GM12878 (cell line): ENCODE results near the gene PTX4. TPM values are rescaled to one million over a fixed set of nuclear protein-coding genes. Genes with fewer than 3 reads are reported as not detected.

ENCODE experiments used
- BACH1 ChIP-seq: fragments of 450-650 bp; IDR thresholded peaks from 2 replicates; pipeline ENCODE4 v1.6.1; 2017; ENCODE audit warnings: mild to moderate bottlenecking, borderline replicate concordance
- CBX5 ChIP-seq: sonication (generic); IDR thresholded peaks from 2 replicates; pipeline ENCODE4 v1.6.1; 2016; ENCODE audit warnings: low read depth, moderate library complexity, mild to moderate bottlenecking, inconsistent platforms
- ETV6 ChIP-seq, 2 experiments: fragments of 450-650 bp in 1 of 2; IDR thresholded peaks in 1 of 2; conservative IDR thresholded peaks in 1 of 2; 2 replicates each; pipeline ENCODE4 v1.6.1; 2014; ENCODE audit warnings: antibody characterized with exemption in 1 of 2, borderline replicate concordance in 1 of 2, low read depth in 1 of 2, mild to moderate bottlenecking in 1 of 2, moderate library complexity in 1 of 2
- KAT2A ChIP-seq: conservative IDR thresholded peaks from 2 replicates; pipeline ENCODE4 v1.6.1; 2011; ENCODE audit warnings: low read depth, low read length; ENCODE audit not compliant: control insufficient read depth
- KLF5 ChIP-seq: fragments of 450-650 bp; IDR thresholded peaks from 2 replicates; pipeline ENCODE4 v1.6.1; 2014; ENCODE audit warnings: mild to moderate bottlenecking; ENCODE audit not compliant: partially characterized antibody
- RCOR1 ChIP-seq: conservative IDR thresholded peaks from 2 replicates; pipeline ENCODE4 v1.6.1; 2012; ENCODE audit warnings: low read depth, low read length, improper control_type of control experiment
- SIX5 ChIP-seq: IDR thresholded peaks from 2 replicates; pipeline ENCODE4 v1.6.1; 2011; ENCODE audit warnings: mild to moderate bottlenecking, low read depth, low read length, moderate library complexity; ENCODE audit not compliant: severe bottlenecking
- SMARCA5 ChIP-seq: fragments of 450-650 bp; IDR thresholded peaks from 2 replicates; pipeline ENCODE4 v1.6.1; 2017; ENCODE audit warnings: mild to moderate bottlenecking
- SMC3 ChIP-seq: IDR thresholded peaks from 2 replicates; pipeline ENCODE4 v1.6.1; 2011; ENCODE audit warnings: low read length, improper control_type of control experiment, borderline replicate concordance
- SUPT20H ChIP-seq: IDR thresholded peaks from 2 replicates; pipeline ENCODE4 v1.6.1; 2011; ENCODE audit warnings: low read depth, mild to moderate bottlenecking, low read length, moderate library complexity, borderline replicate concordance; ENCODE audit not compliant: control insufficient read depth
- TCF3 ChIP-seq: IDR thresholded peaks from 2 replicates; pipeline ENCODE4 v1.6.1; 2012; ENCODE audit warnings: low read depth, mild to moderate bottlenecking, low read length, borderline replicate concordance; ENCODE audit not compliant: insufficient read depth
- TCF7 ChIP-seq: IDR thresholded peaks from 2 replicates; pipeline ENCODE4 v1.6.1; 2014; ENCODE audit warnings: antibody characterized with exemption, borderline replicate concordance
- ZNF384 ChIP-seq: IDR thresholded peaks from 2 replicates; pipeline ENCODE4 v1.6.1; 2012; ENCODE audit warnings: low read depth, mild to moderate bottlenecking, low read length, improper control_type of control experiment, borderline replicate concordance
- polyA plus RNA-seq, 11 experiments: library from polyadenylated mRNA; depleted of rRNA in 4 of 11; unstranded in 6 of 11; stranded (reverse) in 5 of 11; fragments of >200 nt; fragmentation: Nextera tagmentation in 4 of 11; fragmentation: Illumina TruSeq in 1 of 11; extraction: Ambion mirVana in 4 of 11; extraction: Trizol in 1 of 11; gene quantifications; 1 replicate in 1 of 11; 2 replicates in 10 of 11; pipeline versions ENCODE4 v1.2.1 to v1.2.3, GENCODE V29; 2011 to 2016; ENCODE audit warnings: inconsistent platforms in 2 of 11, missing spikeins in 2 of 11, low read depth in 1 of 11
- total RNA-seq, 4 experiments: library from RNA; depleted of rRNA in 3 of 4; stranded (reverse); fragments of >200 nt in 3 of 4; fragmentation: Illumina TruSeq in 1 of 4; extraction: Trizol in 1 of 4; gene quantifications; 2 replicates each; pipeline versions ENCODE4 v1.2.1 to v1.2.3, GENCODE V29; 2013 to 2021
- TF ChIP-seq, protein P1 (sequence below): fragments of 450-650 bp; conservative IDR thresholded peaks from 2 replicates; pipeline ENCODE4 v1.6.1; 2017; ENCODE audit warnings: mild to moderate bottlenecking, moderate library complexity
- TF ChIP-seq, protein P2 (sequence below): fragments of 450-650 bp; IDR thresholded peaks from 2 replicates; pipeline ENCODE4 v1.6.1; 2014; ENCODE audit warnings: mild to moderate bottlenecking

Gene PTX4
- total and polyA plus RNA-seq, 10 of the 15 experiments (the other 5 are each of a cell fraction or from before 2014, with no cell fraction given), result not detected

DNA sequence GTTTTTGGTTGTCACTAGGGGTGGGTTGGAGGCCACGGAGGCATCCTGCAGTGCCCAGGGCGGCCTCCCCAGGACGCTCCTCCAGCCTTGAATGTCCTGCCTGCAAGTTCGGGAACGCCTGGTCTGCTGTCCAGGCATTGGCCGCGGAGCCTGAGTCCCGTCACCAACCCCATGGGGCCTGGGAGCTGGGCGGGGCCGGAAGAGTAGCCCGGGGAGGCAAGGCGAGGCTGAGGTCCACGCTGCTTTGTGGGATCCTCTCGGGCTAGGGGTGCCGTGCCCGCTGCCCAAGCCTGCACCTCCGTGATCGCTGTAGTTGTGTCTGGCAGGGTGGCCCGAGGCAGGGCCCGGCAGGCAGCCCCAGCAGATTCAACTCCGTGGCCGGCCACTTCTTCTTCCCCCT, 17.2 kb upstream of the PTX4 start (continued):
- TF ChIP-seq, protein P1, sequence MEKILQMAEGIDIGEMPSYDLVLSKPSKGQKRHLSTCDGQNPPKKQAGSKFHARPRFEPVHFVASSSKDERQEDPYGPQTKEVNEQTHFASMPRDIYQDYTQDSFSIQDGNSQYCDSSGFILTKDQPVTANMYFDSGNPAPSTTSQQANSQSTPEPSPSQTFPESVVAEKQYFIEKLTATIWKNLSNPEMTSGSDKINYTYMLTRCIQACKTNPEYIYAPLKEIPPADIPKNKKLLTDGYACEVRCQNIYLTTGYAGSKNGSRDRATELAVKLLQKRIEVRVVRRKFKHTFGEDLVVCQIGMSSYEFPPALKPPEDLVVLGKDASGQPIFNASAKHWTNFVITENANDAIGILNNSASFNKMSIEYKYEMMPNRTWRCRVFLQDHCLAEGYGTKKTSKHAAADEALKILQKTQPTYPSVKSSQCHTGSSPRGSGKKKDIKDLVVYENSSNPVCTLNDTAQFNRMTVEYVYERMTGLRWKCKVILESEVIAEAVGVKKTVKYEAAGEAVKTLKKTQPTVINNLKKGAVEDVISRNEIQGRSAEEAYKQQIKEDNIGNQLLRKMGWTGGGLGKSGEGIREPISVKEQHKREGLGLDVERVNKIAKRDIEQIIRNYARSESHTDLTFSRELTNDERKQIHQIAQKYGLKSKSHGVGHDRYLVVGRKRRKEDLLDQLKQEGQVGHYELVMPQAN, result no peak
- TF ChIP-seq KLF5 (no peak), SIX5 (no peak), SMC3 (no peak), KAT2A (no peak), TCF3 (no peak), RCOR1 (no peak), ETV6 (conservative IDR thresholded peaks at IDR 0.05 in 1 of 2, IDR thresholded peaks at IDR 0.05 in 1 of 2; ENCODE audit: borderline replicate concordance in 1 of 2, low read depth in 1 of 2) (no peak), SMARCA5 (no peak), ZNF384 (no peak), CBX5 (no peak), BACH1 (no peak), SUPT20H (no peak), TCF7 (no peak)
- TF ChIP-seq, protein P2, sequence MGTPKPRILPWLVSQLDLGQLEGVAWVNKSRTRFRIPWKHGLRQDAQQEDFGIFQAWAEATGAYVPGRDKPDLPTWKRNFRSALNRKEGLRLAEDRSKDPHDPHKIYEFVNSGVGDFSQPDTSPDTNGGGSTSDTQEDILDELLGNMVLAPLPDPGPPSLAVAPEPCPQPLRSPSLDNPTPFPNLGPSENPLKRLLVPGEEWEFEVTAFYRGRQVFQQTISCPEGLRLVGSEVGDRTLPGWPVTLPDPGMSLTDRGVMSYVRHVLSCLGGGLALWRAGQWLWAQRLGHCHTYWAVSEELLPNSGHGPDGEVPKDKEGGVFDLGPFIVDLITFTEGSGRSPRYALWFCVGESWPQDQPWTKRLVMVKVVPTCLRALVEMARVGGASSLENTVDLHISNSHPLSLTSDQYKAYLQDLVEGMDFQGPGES, result no peak
